ENCODE data around the gene BCR.

The BCR gene

GRCh38 chr22:23246982-23247766, 66.9 kb downstream of the BCR start:
- no peak for FAIRE-seq

- FAIRE-seq: no peak
Observed at GRCh38 chr22:23248583-23248982, 68.3 kb downstream of the BCR start.

- no peak for FAIRE-seq
Observed at GRCh38 chr22:23250056-23250784, 69.9 kb downstream of the BCR start.

- FAIRE-seq: no peak
Observed at GRCh38 chr22:23250785-23251363, 70.6 kb downstream of the BCR start.

GRCh38 chr22:23251445-23252093, 71.3 kb downstream of the BCR start:
- no peak for FAIRE-seq

DNA sequence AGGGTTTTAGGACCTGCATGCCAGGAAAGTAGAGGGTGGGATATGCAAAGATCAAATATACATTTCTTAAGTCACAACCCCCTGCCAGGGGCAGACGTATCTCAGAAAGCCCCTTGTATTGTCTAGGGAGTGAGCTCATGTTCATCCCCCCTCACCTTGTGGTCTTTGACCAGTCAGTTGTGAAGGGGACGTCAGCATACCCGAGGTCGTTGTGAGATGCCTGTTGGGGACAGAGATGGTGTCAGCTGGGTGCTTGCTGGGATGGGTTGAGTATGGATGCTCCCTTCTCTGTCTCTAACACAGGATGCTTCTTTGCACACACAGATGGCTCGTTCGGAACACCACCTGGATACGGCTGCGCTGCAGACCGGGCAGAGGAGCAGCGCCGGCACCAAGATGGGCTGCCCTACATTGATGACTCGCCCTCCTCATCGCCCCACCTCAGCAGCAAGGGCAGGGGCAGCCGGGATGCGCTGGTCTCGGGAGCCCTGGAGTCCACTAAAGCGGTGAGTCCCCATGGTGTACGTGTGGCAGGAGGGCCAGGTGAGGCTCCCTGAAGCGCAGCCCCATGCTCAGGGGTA, 73.3 kb downstream of the BCR start:
- FAIRE-seq: no peak

- FAIRE-seq: no peak
Observed at GRCh38 chr22:23255506-23256170, 75.3 kb downstream of the BCR start.

DNA sequence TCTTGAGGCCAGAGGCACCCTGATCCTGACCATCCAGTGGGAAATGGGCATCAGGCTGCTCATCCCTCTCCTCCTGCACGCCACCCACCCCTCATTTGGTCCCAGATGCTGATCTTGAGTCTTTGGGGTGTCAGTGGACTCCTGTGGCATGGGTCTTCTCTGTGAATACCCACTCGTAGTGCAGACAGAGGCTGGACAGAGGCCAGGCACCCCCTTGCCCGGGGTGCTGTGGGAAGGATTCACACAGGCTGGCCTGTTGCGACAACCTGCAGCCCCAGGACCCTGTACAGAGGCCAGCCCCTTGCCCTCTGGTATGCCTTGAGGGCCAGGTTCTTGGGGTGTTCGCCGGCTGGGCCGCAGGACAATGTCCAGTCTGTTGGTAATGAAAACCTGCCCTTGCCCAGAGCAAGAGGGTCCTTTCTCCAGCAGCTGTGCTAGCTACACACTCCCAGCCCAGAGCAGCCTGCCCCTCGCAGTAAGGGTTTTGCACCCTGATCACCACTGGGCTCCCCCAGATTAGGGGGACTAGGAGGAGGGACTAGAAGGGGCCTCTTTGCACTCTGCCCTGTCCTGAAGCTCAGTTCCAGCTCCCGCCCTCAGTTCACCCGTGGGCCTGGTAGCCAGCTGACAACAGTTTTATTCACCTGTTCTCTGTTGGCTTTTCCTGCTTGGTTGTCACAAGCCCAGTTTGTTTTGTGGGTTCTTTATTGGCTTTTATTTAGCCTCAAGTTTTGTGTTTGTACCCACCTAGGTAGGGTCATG, 76.0 kb downstream of the BCR start:
- FAIRE-seq: no peak

- FAIRE-seq: no peak
Observed at GRCh38 chr22:23256986-23257888, 76.9 kb downstream of the BCR start.

- FAIRE-seq: no peak
Observed at GRCh38 chr22:23257889-23258825, 77.8 kb downstream of the BCR start.

- no peak for FAIRE-seq
Observed at GRCh38 chr22:23258826-23259170, 78.5 kb downstream of the BCR start.

DNA sequence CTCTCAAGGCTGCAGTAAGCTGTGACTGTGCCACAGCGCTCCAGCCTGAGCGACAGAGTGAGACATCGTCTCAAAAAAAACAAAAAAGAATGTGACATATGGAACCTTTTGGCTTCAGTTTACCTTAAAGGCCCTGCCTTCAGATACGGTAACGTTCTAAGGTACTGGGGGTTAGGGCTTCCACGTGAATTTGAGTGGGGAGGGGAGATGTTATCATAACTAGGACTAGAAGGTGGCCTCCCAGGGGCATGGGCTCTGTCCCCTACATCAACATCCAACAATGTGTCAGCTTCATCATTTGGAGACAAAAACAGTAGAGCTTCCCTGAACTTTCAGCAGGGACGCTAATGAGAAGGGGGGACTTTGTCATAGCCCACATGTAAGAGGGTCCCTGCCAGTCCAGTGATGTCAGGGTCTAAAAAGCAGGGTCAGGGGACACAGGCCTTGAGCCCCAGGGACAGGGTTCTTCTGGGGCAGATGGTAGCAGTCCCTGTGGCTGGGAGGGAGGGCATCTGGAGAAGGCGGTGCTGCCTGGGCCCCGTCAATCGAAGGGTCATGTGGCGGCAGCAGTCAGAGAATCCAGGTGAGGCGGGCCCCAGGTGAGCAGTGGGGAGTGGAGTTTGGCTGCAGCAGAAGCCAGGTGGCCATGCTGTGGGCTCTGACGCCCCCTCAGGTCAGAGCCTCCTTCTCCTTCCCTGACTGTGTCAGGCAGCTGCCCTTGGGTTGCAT, 79.8 kb downstream of the BCR start:
- FAIRE-seq: no peak

DNA sequence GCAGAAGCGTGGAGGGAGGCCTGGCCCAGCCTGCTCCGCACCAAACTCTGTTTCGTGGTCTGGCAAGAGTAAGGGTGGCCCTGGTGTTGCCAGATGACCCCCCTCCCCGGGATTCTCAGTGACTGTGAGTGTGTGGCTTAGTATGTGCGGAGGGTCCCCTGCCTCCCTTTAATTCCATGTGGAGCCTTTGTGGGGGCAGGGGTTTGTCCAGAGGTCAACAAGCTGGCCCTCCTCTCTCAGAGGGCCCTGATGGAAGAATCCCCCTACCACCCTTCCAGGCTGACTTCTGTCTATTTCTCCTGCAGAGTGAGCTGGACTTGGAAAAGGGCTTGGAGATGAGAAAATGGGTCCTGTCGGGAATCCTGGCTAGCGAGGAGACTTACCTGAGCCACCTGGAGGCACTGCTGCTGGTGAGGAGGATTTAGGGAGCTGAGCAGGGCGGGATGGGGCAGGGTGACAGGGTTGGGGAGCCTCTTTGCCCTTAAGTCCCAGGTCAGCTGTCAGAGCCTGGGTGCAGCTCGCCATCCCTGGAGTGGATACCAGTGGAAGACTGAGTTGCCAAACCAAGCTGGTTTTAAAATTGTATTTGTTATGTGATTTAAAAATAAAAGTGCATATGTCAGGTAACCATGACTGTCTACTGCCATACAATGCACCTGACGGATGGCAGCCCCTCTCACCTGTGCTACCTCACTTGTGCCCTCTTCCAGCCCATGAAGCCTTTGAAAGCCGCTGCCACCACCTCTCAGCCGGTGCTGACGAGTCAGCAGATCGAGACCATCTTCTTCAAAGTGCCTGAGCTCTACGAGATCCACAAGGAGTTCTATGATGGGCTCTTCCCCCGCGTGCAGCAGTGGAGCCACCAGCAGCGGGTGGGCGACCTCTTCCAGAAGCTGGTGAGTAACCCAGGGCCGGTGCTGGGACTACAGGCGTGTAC, 80.6 kb downstream of the BCR start:
- no peak for FAIRE-seq

DNA sequence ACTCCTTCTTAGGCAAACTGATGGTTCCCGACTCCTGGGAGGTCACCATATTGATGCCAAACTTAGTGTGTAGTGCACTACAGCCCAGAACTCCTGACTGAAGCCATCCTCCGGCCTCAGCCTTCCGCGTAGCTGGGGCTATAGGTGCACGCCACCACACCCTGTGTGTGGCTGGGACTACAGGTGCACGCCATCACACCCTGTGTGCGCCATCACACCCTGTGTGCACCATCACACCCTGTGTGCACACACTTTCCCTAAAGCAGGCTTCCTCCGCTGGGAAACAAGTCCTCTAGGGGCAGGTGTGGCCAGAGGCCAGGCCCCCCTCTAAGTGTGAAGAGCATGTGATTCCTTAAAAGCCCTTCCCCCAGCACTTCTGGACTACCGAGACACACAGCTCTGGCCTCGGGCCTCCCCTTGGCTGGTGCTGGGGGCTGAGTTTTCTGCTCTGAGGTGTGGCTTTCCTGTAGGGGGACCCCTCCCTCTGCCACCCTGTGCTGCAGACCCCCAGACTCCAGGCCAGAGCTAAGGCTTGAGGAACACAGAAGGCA, 81.7 kb downstream of the BCR start:
- no peak for FAIRE-seq

GRCh38 chr22:23262518-23263332, 82.4 kb downstream of the BCR start:
- FAIRE-seq: no peak
